A549 (cell line): ENCODE data around the gene GRAMD1A.

Experiments
- FOXS1 ChIP-seq: fragments of 250-450 bp; sonication (Bioruptor Pico); IDR thresholded peaks from 2 replicates; pipeline ENCODE4 v1.5.0; 2020; ENCODE audit warnings: mild to moderate bottlenecking, moderate library complexity
- JUN ChIP-seq, 2 experiments: fragments of >200 bp; sonication (Bioruptor Twin); formaldehyde crosslinking; IDR thresholded peaks; 2 replicates in 1 of 2; 3 replicates in 1 of 2; pipeline ENCODE4 v1.6.1; 2016 to 2017
- KDM1A ChIP-seq: fragments of 200-600 bp; sonication (generic); IDR thresholded peaks from 2 replicates; pipeline ENCODE4 v1.6.1; 2016; ENCODE audit warnings: low read depth, mild to moderate bottlenecking
- MAX ChIP-seq: IDR thresholded peaks from 2 replicates; pipeline ENCODE4 v1.6.1; 2012
- POLR2A ChIP-seq: IDR thresholded peaks from 2 replicates; pipeline ENCODE4 v1.6.1; 2012; ENCODE audit warnings: mild to moderate bottlenecking, low read length
- POLR2AphosphoS2 ChIP-seq: conservative IDR thresholded peaks from 2 replicates; pipeline ENCODE4 v1.6.1; 2012; ENCODE audit warnings: low read length, improper control_type of control experiment, inconsistent platforms
- REST ChIP-seq: fragments of 200-600 bp; sonication (generic); IDR thresholded peaks from 2 replicates; pipeline ENCODE4 v1.6.1; 2016; ENCODE audit warnings: antibody characterized with exemption, mild to moderate bottlenecking, moderate library complexity
- RFX5 ChIP-seq: fragments of 450-650 bp; IDR thresholded peaks from 2 replicates; pipeline ENCODE4 v1.7.1; 2014; ENCODE audit warnings: antibody characterized with exemption, mild to moderate bottlenecking, moderate library complexity
- SMC3 ChIP-seq: fragments of >200 bp; sonication (Bioruptor Twin); formaldehyde crosslinking; IDR thresholded peaks from 3 replicates; pipeline ENCODE4 v1.6.1; 2018; ENCODE audit warnings: inconsistent platforms
- ZC3H11A ChIP-seq: fragments of 450-650 bp; IDR thresholded peaks from 2 replicates; pipeline ENCODE4 v1.6.1; 2014; ENCODE audit warnings: antibody characterized with exemption, mild to moderate bottlenecking
- ZFP36 ChIP-seq: fragments of 450-650 bp; IDR thresholded peaks from 2 replicates; pipeline ENCODE4 v1.6.1; 2014; ENCODE audit warnings: borderline replicate concordance; ENCODE audit not compliant: partially characterized antibody
- TF ChIP-seq, protein P1 (sequence below): fragments of >200 bp; sonication (Bioruptor Twin); formaldehyde crosslinking; IDR thresholded peaks from 3 replicates; pipeline ENCODE4 v1.5.1; 2016

DNA sequence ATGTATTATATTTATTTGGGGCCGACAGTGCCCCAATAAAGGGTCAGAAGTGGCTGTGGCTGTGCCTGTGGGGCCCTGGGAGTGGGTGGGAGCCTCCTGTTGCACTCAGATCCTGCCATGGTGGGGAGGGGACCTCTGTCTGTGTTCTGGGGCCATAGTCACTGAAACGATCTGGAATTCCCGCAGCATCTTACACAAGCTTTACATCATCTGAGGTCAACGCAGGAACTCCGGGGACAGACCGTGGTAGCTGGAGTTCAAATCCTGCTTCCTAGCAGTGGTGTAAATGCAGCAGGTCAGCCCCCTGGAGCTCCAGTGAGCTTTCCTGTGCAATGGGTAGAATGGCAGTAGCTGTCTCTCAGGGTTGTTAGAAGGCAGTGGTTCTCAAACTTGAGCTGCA lies 26.3 kb downstream of the GRAMD1A start:
- TF ChIP-seq, protein P1, sequence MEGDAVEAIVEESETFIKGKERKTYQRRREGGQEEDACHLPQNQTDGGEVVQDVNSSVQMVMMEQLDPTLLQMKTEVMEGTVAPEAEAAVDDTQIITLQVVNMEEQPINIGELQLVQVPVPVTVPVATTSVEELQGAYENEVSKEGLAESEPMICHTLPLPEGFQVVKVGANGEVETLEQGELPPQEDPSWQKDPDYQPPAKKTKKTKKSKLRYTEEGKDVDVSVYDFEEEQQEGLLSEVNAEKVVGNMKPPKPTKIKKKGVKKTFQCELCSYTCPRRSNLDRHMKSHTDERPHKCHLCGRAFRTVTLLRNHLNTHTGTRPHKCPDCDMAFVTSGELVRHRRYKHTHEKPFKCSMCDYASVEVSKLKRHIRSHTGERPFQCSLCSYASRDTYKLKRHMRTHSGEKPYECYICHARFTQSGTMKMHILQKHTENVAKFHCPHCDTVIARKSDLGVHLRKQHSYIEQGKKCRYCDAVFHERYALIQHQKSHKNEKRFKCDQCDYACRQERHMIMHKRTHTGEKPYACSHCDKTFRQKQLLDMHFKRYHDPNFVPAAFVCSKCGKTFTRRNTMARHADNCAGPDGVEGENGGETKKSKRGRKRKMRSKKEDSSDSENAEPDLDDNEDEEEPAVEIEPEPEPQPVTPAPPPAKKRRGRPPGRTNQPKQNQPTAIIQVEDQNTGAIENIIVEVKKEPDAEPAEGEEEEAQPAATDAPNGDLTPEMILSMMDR, result no peak
- no peak for TF ChIP-seq KDM1A
- peak in 1 of 2 experiments; percentile 41; a peak in 2 of 5 replicates for TF ChIP-seq JUN (IDR thresholded peaks at IDR 0.05)
- TF ChIP-seq SMC3, result no peak
- no peak for TF ChIP-seq ZC3H11A
- no peak for TF ChIP-seq RFX5
- TF ChIP-seq POLR2AphosphoS2, result no peak
- no peak for TF ChIP-seq POLR2A
- TF ChIP-seq ZFP36, result no peak
- no peak for TF ChIP-seq FOXS1
- no peak for TF ChIP-seq REST
- no peak for TF ChIP-seq MAX
